HEK293 (cell line): ENCODE data around the gene REV3L.
A peak's percentile ranks its signal among the peaks of the same experiment; 100 is the strongest.

Experiments used
- CTCF ChIA-PET: fragments of 350-600 bp; formaldehyde crosslinking; extraction: SDS; loops from one replicate; lab custom pipeline; 2021; ENCODE audit warnings: antibody characterized with exemption; lab: Yijun Ruan, JAX
- POLR2A ChIA-PET: fragments of 300-600 bp; formaldehyde crosslinking; extraction: SDS; loops from one replicate; lab custom pipeline; 2020; ENCODE audit warnings: antibody characterized with exemption, inconsistent platforms; lab: Yijun Ruan, JAX
- H3K27ac ChIP-seq: fragments of 200-500 bp; sonication (Bioruptor generic); 2 replicates; pipeline ENCODE4 v1.5.1; 2014; ENCODE audit warnings: low read depth, low read length, control low read depth, inconsistent platforms; ENCODE audit errors: extremely low read depth
- H3K36me3 ChIP-seq, 2 experiments: fragments of 200-500 bp in 1 of 2; sonication (Bioruptor generic) in 1 of 2; 1 replicate in 1 of 2; 2 replicates in 1 of 2; pipeline ENCODE4 v1.5.1; 2014 to 2017; ENCODE audit warnings: inconsistent platforms in 2 of 2, low read length in 2 of 2; ENCODE audit not compliant: control insufficient read depth in 2 of 2, insufficient read depth in 1 of 2
- H3K4me1 ChIP-seq: fragments of 200-500 bp; sonication (Bioruptor generic); 2 replicates; pipeline ENCODE4 v1.5.1; 2014; ENCODE audit warnings: mild to moderate bottlenecking, low read length, inconsistent platforms; ENCODE audit not compliant: control insufficient read depth, insufficient read depth
- H3K4me3 ChIP-seq: 2 replicates; pipeline ENCODE4 v1.5.1; 2011; ENCODE audit warnings: low read depth, mild to moderate bottlenecking, control low read depth, low read length, moderate library complexity
- H3K9me3 ChIP-seq: fragments of 200-500 bp; sonication (Bioruptor generic); 2 replicates; pipeline ENCODE4 v1.5.1; 2014; ENCODE audit warnings: low read depth, low read length, inconsistent platforms; ENCODE audit not compliant: control insufficient read depth, insufficient read depth
- FEZF1 ChIP-seq: fragments of 450-650 bp; formaldehyde crosslinking; IDR thresholded peaks from 2 replicates; pipeline ENCODE4 v1.5.1; 2016; ENCODE audit warnings: missing biosample characterization, missing genetic modification characterization
- PRDM4 ChIP-seq: fragments of 450-650 bp; formaldehyde crosslinking; IDR thresholded peaks from 2 replicates; pipeline ENCODE4 v1.5.1; 2017; ENCODE audit warnings: missing biosample characterization, missing genetic modification characterization
- SCRT1 ChIP-seq: fragments of 450-650 bp; formaldehyde crosslinking; IDR thresholded peaks from 2 replicates; pipeline ENCODE4 v1.5.1; 2016; ENCODE audit warnings: missing biosample characterization, missing genetic modification characterization, borderline replicate concordance
- SCRT2 ChIP-seq: fragments of 450-650 bp; formaldehyde crosslinking; IDR thresholded peaks from 2 replicates; pipeline ENCODE4 v1.5.1; 2016; ENCODE audit warnings: missing biosample characterization, missing genetic modification characterization
- SETDB1 ChIP-seq: IDR thresholded peaks from one replicate; pipeline ENCODE4 v1.6.1; 2017; ENCODE audit warnings: mild to moderate bottlenecking, low read length, moderate library complexity, mixed read lengths; ENCODE audit not compliant: insufficient read length
- SP2 ChIP-seq: fragments of 450-650 bp; formaldehyde crosslinking; IDR thresholded peaks from 2 replicates; pipeline ENCODE4 v1.5.1; 2016; ENCODE audit warnings: missing biosample characterization, missing genetic modification characterization
- ZBTB20 ChIP-seq: fragments of 450-650 bp; formaldehyde crosslinking; IDR thresholded peaks from 2 replicates; pipeline ENCODE4 v1.5.1; 2016; ENCODE audit warnings: missing biosample characterization, missing genetic modification characterization
- ZIC2 ChIP-seq: fragments of 450-650 bp; formaldehyde crosslinking; IDR thresholded peaks from 2 replicates; pipeline ENCODE4 v1.5.1; 2016; ENCODE audit warnings: missing biosample characterization, missing genetic modification characterization
- ZNF155 ChIP-seq: fragments of 450-650 bp; formaldehyde crosslinking; IDR thresholded peaks from 2 replicates; pipeline ENCODE4 v1.5.1; 2016; ENCODE audit warnings: missing biosample characterization, missing genetic modification characterization
- ZNF157 ChIP-seq: fragments of 450-650 bp; formaldehyde crosslinking; IDR thresholded peaks from 2 replicates; pipeline ENCODE4 v1.5.1; 2016; ENCODE audit warnings: missing biosample characterization, missing genetic modification characterization
- ZNF26 ChIP-seq: fragments of 450-650 bp; formaldehyde crosslinking; IDR thresholded peaks from 2 replicates; pipeline ENCODE4 v1.5.1; 2016; ENCODE audit warnings: missing biosample characterization, missing genetic modification characterization
- ZNF266 ChIP-seq: fragments of 450-650 bp; formaldehyde crosslinking; IDR thresholded peaks from 2 replicates; pipeline ENCODE4 v1.5.1; 2016; ENCODE audit warnings: missing biosample characterization, missing genetic modification characterization, low read depth
- ZNF292 ChIP-seq: fragments of 450-650 bp; formaldehyde crosslinking; IDR thresholded peaks from 2 replicates; pipeline ENCODE4 v1.5.1; 2016; ENCODE audit warnings: low read depth, missing biosample characterization, missing genetic modification characterization, borderline replicate concordance
- ZNF324 ChIP-seq: fragments of 450-650 bp; formaldehyde crosslinking; IDR thresholded peaks from 2 replicates; pipeline ENCODE4 v1.5.1; 2016; ENCODE audit warnings: missing biosample characterization, missing genetic modification characterization
- ZNF341 ChIP-seq: fragments of 450-650 bp; formaldehyde crosslinking; IDR thresholded peaks from 2 replicates; pipeline ENCODE4; 2016; ENCODE audit warnings: low read depth, missing biosample characterization, missing genetic modification characterization
- ZNF571 ChIP-seq: fragments of 450-650 bp; formaldehyde crosslinking; IDR thresholded peaks from 2 replicates; pipeline ENCODE4 v1.5.0; 2017; ENCODE audit warnings: missing biosample characterization, missing genetic modification characterization
- ZNF626 ChIP-seq: fragments of 450-650 bp; sonication (Bioruptor Pico); formaldehyde crosslinking; IDR thresholded peaks from 2 replicates; pipeline ENCODE4 v1.5.1; 2018; ENCODE audit warnings: missing biosample characterization, missing genetic modification characterization, inconsistent platforms
- ZNF645 ChIP-seq: fragments of 450-650 bp; formaldehyde crosslinking; IDR thresholded peaks from 2 replicates; pipeline ENCODE4; 2016; ENCODE audit warnings: missing biosample characterization, missing genetic modification characterization
- ZNF654 ChIP-seq: fragments of 450-650 bp; formaldehyde crosslinking; IDR thresholded peaks from 2 replicates; pipeline ENCODE4 v1.5.1; 2016; ENCODE audit warnings: low read depth, missing biosample characterization, missing genetic modification characterization
- ZNF707 ChIP-seq: fragments of 450-650 bp; formaldehyde crosslinking; IDR thresholded peaks from 2 replicates; pipeline ENCODE4 v1.5.1; 2016; ENCODE audit warnings: missing biosample characterization, missing genetic modification characterization
- ZNF776 ChIP-seq: fragments of 450-650 bp; formaldehyde crosslinking; IDR thresholded peaks from 2 replicates; pipeline ENCODE4 v1.5.0; 2017; ENCODE audit warnings: missing biosample characterization, missing genetic modification characterization, borderline replicate concordance
- ZXDB ChIP-seq: fragments of 450-650 bp; formaldehyde crosslinking; IDR thresholded peaks from 2 replicates; pipeline ENCODE4 v1.5.1; 2016; ENCODE audit warnings: missing biosample characterization, missing genetic modification characterization

Gene REV3L

GRCh38 chr6:111522393-111523020 is 39.5 kb upstream of the REV3L start:
- POLR2A ChIA-PET, result no interaction called here
- CTCF ChIA-PET, result interaction anchor here (1.1 kb wide), 1 partner anchor 9 kb away, joined by 4 read pairs; no protein-coding TSS in a partner anchor
- no peaks in the 10 kb centered on the region for H3K9me3 ChIP-seq
- no peaks in the 10 kb centered on the region for H3K36me3 ChIP-seq
- no peak for TF ChIP-seq ZNF341 (tag by site-specific recombination)
- 0 out of 2 replicates have a peak, but pooled peaks have one; percentile 19 for TF ChIP-seq SCRT2 (tag by site-specific recombination)
- TF ChIP-seq ZNF266 (tag by site-specific recombination), result no peak
- TF ChIP-seq ZNF571 (tag by site-specific recombination), result no peak
- no peak for TF ChIP-seq ZBTB20 (tag by site-specific recombination)
- TF ChIP-seq PRDM4 (tag by site-specific recombination), result no peak
- 0 out of 2 replicates have a peak, but pooled peaks have one; percentile 9 for TF ChIP-seq SCRT1 (tag by site-specific recombination)
- peaks cover 3% of the 10 kb centered on the region; the same call in 1 of the 2 replicates for H3K4me1 ChIP-seq
- no peak overlapping the region for H3K27ac ChIP-seq
- no peak overlapping the region for H3K4me3 ChIP-seq

GRCh38 chr6:111521497-111522270 is 38.7 kb upstream of the REV3L start:
- Histone ChIP-seq H3K27ac (no peak overlapping the region), H3K4me3 (no peak overlapping the region), H3K36me3 (no peaks in the 10 kb centered on the region), H3K4me1 (peaks cover 3% of the 10 kb centered on the region; the same call in 1 of the 2 replicates), H3K9me3 (no peaks in the 10 kb centered on the region)
- TF ChIP-seq ZNF26 (tag by site-specific recombination) (peak; percentile 78), ZNF157 (tag by site-specific recombination) (no peak), SETDB1 (peak; percentile 57)
- ChIA-PET POLR2A (no interaction called here), CTCF (interaction anchor here (0.8 to 1.1 kb wide), 3 partner anchors 9 to 20 kb away, joined by 4 read pairs; no protein-coding TSS in a partner anchor)

- CTCF ChIA-PET, result interaction anchor here (0.6 to 0.8 kb wide), 3 partner anchors 21 to 95 kb away, joined by 4 to 5 read pairs (median 4); no protein-coding TSS in a partner anchor
- POLR2A ChIA-PET, result interaction anchor here (0.6 kb wide), 1 partner anchor 112 kb away, joined by 11 read pairs; no protein-coding TSS in a partner anchor
- Histone ChIP-seq H3K4me3 (no peak overlapping the region), H3K36me3 (no peaks in the 10 kb centered on the region), H3K27ac (no peak overlapping the region), H3K9me3 (no peaks in the 10 kb centered on the region), H3K4me1 (peaks cover 3% of the 10 kb centered on the region; the same call in 1 of the 2 replicates)
- TF ChIP-seq ZIC2, result no peak
- TF ChIP-seq ZNF157 (tag by site-specific recombination), result no peak
- TF ChIP-seq ZNF626 (tag by site-specific recombination), result no peak
- no peak for TF ChIP-seq FEZF1 (tag by site-specific recombination)
- no peak for TF ChIP-seq ZXDB
- TF ChIP-seq ZNF155 (tag by site-specific recombination), result no peak
- no peak for TF ChIP-seq ZNF707 (tag by site-specific recombination)
- TF ChIP-seq ZNF292 (tag by site-specific recombination), result no peak
- TF ChIP-seq SETDB1, result no peak
- no peak for TF ChIP-seq PRDM4 (tag by site-specific recombination)
- TF ChIP-seq ZNF654 (tag by site-specific recombination), result no peak
- no peak for TF ChIP-seq ZNF324
- TF ChIP-seq ZNF645 (tag by site-specific recombination), result no peak
- no peak for TF ChIP-seq SP2 (tag by site-specific recombination)
- no peak for TF ChIP-seq ZNF776 (tag by site-specific recombination)
These were observed 37.5 kb upstream of the REV3L start for GRCh38 chr6:111520524-111520923.
